ENCODE results near the gene DUSP23.
A peak's percentile ranks its signal among the peaks of the same experiment; 100 is the strongest.

DUSP23 gene

DNA sequence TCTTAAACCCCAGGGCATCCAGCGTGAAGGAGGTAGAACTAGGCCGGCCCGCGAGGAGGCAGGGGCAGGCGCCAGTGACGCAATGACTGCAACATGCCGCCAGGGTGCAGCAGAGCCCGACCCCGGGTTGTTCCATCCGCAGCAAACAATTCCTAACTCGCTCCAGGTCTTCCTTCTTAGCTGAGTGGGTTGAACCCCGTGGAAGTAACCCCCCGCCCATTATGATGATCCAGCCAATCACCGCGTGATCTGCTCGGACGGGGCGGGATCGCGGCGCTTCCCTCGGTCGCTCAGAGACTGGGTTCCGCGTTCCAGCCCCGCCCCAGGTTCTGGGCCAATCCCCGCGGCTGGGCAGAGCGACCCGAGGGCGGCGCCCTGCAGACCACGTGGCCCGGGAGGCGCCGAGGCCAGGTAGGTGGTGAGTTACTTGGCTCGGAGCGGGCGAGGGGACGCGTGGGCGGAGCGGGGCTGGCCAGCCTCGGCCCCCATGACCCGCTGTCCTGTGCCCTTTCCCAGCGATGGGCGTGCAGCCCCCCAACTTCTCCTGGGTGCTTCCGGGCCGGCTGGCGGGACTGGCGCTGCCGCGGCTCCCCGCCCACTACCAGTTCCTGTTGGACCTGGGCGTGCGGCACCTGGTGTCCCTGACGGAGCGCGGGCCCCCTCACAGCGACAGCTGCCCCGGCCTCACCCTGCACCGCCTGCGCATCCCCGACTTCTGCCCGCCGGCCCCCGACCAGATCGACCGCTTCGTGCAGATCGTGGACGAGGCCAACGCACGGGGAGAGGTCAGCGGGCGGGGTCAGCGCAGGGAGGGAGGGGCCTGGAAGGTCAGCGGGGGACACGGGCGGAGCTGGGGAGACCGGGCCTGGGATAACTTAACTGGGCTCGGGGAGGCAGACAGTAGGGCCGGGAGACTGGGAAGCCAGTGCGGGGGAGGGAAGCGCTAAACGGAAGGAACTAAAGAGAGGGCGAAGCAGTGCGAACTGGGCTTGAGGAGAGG lies at the start of gene DUSP23:
DUSP23 (plus strand) TSS at position 380 of the 1,000 bp plus-strand sequence; CDS start at position 519, 139 bp downstream.
- DNase-seq (ENCODE audit: low read depth in 2 of 2, low spot score in 1 of 2), result peak; percentile 87 to 92

- DNase-seq (ENCODE audit: low read depth in 2 of 2, low spot score in 1 of 2), result no peak
These were observed 43.4 kb upstream of the DUSP23 start for GRCh38 chr1:159737238-159737916.

GRCh38 chr1:159743651-159744410 lies 36.9 kb upstream of the DUSP23 start:
- no peak for DNase-seq (ENCODE audit: low read depth in 2 of 2, low spot score in 1 of 2)

GRCh38 chr1:159746666-159747065 lies 34.1 kb upstream of the DUSP23 start:
- DNase-seq (ENCODE audit: low read depth in 2 of 2, low spot score in 1 of 2), result no peak

DNA sequence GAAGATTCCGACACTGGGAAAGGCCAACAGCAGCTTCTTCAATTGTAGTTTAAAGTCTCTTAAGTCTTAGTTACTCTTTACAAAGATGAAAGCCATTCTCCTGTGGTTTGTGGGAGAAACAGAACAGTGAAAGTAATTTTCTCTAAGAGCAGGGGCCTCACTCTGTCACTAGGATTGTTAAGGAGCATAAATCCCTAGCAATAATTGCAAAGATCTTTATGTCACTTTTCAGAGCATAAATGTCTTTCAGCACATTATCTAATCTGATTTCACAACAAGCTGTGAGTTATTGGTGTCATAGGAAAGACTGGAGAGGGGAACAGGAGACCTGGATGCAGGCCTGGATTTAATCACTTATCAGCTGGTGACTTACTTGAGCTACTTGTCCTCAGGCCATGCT lies 32.4 kb upstream of the DUSP23 start:
- no peak for DNase-seq (ENCODE audit: low read depth in 2 of 2, low spot score in 1 of 2)

DNA sequence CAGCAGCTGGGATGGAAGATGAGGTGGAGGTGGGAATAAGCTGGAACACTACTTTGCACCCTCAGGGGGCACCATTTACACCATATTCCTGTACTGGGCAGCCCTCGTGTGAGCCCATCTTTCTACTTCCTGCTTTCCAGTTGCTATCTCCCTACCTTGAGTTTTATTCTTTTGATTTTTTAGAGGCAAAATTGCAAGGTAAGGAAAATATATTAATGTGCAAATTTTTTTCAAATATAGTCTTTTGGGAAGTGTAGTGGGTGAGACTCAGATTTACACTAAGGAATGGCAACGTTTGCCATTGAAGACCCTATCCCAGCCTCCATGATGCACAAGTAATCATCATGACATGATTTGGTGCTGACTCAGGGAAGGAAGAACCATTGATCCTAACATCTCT lies 31.1 kb upstream of the DUSP23 start:
- no peak for DNase-seq (ENCODE audit: low read depth in 2 of 2, low spot score in 1 of 2)

DNA sequence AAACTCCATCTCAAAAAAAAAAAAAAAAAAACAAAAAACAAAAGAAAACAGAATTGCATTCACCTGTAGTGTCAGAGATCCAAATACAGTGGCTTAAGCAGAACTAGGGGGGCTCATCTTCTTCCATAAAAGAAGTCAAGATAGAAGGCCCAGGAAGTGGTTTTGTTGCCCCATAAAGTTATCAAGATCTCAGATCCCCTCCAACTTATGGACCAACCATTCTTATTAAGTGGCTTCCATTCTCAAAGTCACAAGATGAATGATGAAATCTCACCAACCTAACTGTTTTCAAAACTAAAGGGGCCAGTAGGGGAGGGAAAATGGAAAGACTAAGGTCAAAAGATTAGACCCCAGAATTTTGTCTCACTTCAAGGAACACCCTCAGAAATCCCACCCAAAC lies 30.1 kb upstream of the DUSP23 start:
- no peak for DNase-seq (ENCODE audit: low read depth in 2 of 2, low spot score in 1 of 2)

DNA sequence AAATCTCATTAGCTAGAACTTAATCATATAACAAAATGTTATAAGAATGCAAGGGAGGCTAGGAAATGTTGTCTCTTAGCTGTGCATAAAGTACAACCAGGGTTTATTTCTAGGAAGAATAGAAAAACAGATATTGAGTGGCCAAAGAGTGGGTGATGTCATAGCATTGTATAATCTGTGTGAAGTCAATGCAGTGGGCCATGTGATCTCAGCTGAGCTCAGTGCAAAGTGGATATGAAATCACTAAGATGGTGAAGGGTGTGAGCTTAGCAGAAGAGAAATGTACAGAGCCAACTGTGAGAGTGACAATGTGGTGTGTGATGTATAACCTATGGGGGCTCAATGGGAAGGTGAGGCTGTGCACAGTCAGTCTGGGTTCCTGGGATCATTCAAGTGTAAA lies 29.7 kb upstream of the DUSP23 start:
- no peak for DNase-seq (ENCODE audit: low read depth in 2 of 2, low spot score in 1 of 2)

DNA sequence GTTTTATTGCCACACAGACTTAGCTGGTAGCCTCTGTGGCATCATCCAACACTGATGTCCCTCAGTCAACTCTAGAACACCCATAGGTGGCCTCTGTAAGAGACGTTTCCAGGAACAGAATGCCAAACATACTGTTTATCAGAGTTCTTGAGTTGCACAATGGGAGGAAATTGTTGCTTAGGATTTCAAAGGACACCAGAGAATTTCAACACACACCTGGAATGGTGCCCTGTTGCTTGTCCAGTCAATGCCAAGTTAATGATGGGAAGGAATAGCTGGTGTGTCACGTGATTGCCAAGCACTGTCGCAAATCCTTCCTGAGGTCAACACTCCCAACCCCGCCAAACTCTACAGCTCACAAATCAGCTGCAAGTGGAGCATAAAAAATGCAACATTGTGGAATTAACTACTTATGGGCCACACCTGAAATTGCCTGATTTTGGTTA lies 28.6 kb upstream of the DUSP23 start:
- no peak for DNase-seq (ENCODE audit: low read depth in 2 of 2, low spot score in 1 of 2)

DNA sequence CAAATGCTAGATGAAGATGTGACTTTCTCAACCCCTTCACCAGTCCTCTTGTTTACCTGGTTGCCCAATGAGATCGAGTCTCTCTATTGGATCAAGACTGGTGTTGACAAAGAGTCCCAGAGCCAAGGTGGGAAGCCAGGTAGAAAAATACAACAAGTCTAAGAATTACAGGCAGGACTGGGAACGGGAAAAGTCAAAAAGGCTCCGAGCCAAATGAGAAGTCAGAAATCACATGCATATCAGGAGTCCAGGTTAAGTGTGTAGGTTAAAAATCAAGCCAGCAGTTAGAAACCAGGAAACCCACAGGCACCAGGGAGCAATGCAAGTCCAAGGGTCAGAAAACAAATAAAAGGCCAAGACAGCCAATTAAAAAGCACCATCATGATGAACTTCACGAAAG lies 27.4 kb upstream of the DUSP23 start:
- no peak for DNase-seq (ENCODE audit: low read depth in 2 of 2, low spot score in 1 of 2)

DNA sequence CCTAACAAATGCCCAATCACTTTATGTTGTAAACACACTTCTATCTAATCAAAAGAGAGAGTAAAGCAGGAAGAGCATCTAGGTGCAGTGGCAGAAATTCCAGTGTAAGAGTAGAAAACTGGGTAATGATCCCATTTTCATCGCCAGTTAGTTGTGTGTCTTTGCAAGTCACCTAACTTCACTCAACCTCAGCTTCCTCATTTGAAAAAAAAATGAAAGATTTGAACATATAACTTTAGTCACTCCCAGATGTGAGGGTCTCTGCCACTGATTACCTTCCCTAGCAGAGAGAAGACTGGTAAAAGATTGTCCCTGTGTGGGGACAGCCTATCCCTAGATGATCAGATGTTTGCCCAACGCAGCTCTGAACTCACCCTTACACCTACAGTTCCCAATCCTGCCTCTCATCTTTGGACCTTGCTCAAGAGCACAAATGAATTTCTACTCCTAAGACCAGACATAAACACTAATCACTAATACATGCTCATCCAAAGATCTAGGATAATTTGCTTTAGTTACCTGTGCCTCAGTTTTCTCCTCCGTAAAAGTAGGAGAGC lies 25.2 kb upstream of the DUSP23 start:
- no peak for DNase-seq (ENCODE audit: low read depth in 2 of 2, low spot score in 1 of 2)

DNA sequence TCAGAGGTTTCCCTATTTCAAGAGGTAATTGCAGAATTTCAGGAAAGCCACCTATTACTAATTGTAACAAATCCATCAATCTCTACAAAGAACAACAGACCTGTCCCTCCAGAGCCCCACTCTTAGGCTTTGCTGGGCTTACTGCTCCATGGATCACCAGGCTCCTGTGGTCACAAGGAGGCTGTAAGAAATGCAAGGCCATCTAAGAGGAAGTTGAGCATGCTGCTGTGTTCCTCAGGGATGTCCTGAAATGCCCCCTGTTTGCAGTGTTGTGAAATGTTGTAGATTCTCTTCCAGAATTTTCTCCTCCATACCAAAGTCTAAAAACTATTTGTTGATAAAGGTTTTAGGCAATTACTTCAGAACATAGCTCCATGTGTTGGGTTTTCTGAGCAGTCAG lies 24.4 kb upstream of the DUSP23 start:
- no peak for DNase-seq (ENCODE audit: low read depth in 2 of 2, low spot score in 1 of 2)

DNA sequence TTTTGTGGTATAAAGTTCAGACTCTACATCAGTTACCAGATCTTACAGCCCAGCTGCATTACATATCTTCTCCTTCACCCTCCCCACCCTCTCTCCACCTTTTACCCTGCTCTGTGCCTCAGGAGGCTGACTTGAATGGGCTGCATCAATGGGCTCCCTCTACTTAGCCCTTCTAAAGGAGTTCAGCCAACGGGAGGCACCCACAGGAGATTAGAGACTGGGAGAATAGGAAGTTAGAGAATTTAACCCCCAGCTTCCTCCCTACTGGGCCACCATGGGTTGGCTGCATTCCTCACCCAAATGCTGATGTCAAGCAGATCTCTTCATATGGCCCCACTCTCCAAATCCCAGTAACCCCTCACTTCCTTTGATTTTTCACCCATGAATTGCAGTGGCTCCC lies 17.1 kb upstream of the DUSP23 start:
- no peak for DNase-seq (ENCODE audit: low read depth in 2 of 2, low spot score in 1 of 2)

DNA sequence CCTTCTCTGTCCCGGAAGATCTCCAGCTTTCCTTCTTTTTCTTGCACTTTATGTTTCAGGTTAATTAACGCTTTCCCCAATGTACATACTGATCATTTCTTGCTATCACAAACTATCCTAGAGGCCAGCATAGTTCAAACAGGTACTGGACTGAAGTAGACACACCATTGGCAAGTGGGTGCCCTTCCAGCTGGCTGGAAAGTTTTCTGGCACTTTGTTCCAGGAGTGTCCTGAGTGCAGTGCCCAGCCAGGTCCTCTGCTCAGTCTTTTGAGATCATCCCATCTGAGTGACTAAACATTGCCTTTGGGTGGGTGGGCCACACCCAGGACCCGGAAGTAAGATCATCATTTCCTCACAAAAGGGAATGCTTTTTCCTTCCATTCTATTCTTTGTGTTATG lies 15.0 kb upstream of the DUSP23 start:
- no peak for DNase-seq (ENCODE audit: low read depth in 2 of 2, low spot score in 1 of 2)

DNA sequence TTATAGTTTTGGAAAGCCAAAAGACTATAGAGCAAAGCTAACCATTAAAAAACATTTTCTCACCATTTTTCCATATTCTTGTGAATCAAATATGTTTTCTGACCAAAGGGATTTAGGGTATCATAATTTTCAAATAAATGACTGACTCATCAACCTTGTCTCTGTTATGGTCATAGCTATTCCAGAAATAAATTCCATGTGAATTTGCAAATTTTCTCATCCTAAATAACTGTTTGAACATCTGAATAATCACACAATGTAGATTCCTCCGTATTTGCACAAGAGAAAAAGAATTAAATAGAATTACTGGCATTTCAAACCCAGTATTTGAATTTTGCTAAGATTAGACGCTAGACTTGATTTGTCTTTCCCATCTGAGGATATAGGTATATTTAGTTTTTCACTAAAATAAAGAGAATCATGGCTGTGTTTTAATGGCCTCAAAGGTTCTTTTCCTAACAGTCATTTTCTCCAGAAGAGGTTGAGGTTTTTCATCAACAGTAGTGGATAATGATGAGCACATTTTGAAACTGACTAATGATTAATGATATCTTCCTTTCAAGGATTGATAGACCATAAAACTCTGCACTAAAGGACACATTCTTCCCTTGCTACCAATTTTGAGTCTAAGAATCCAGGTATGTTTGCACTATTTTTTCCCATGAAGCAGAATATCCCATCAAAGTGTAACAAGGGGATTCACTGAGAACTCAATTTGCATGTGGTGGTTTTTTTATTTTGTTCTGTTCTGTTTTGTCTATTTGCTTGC lies 9.5 kb upstream of the DUSP23 start:
- no peak for DNase-seq (ENCODE audit: low read depth in 2 of 2, low spot score in 1 of 2)

DNA sequence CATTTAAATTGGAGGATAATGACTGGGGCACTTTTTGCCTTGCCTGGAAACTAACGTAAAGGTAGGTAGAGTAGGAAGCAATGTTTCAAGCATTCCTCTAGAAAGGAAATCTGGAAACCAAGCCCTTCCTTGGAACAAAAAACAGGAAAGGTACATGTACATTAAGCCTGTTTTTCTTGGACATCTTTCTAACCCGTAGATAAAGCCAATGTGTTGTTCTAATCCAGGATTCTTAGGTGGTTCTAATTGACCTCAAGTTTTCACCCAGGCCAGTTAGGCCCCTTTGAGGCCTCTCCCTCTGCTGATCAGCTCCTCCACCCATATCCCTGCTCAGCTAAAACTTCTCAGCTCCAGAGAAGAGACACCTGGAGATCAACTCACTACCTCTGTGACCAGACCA lies 6.3 kb upstream of the DUSP23 start:
- DNase-seq (ENCODE audit: low read depth in 2 of 2, low spot score in 1 of 2), result no peak

- no peak for DNase-seq (ENCODE audit: low read depth in 2 of 2, low spot score in 1 of 2)
These were observed 5.0 kb upstream of the DUSP23 start for GRCh38 chr1:159775716-159776115.

GRCh38 chr1:159778266-159778665 lies 2.5 kb upstream of the DUSP23 start:
- DNase-seq (ENCODE audit: low read depth in 2 of 2, low spot score in 1 of 2), result no peak

DNA sequence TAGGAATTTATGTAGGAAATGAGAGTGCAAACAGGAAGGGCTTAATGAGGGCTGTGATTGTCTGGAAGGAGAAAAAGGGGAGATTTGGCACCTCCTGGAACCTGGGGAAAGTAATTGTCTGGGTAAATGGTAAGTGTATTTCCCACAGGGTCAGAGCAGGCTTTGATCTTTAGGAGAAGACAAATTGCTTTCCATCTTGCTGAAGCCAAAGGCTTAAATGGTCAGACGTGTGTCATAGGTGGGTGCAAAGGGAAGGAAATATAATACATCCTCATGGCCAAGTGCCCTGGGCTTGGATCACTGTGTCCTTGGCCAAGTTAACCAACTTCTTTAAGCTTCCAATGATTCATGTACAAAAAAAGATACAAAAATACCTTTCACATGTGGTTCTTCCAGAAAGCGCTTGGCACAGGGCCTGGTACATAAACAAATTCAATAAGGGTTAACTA lies 1.3 kb upstream of the DUSP23 start:
- DNase-seq (ENCODE audit: low read depth in 2 of 2, low spot score in 1 of 2), result no peak

GRCh38 chr1:159781992-159782391 lies 1.2 kb downstream of the DUSP23 start:
- DNase-seq (ENCODE audit: low read depth in 2 of 2, low spot score in 1 of 2), result no peak
